ENCODE measurements around the gene SGCB.

SGCB gene

GRCh38 chr4:52001616-52002015 lies 36.5 kb downstream of the SGCB start:
- DNase-seq: no peak
- TF ChIP-seq EZH2 (optimal IDR thresholded peaks at IDR 0.05; ENCODE audit: low read depth, low read length) (no peak), EZH2phosphoT487 (IDR thresholded peaks at IDR 0.05; ENCODE audit: low read length) (no peak), CTCF (IDR thresholded peaks at IDR 0.05; ENCODE audit: low read length) (no peak)
- no peak overlapping the region for H2AFZ ChIP-seq (ENCODE audit: low read length)
- H3K4me1 ChIP-seq (ENCODE audit: low read length): no peaks in the 10 kb centered on the region
- no peaks in the 10 kb centered on the region for H3K79me2 ChIP-seq (ENCODE audit: low read length)
- H3K9me2 ChIP-seq (replicated peaks; ENCODE audit: insufficient read depth, low read length): no peaks in the 10 kb centered on the region
- H3K36me3 ChIP-seq (replicated peaks; ENCODE audit: insufficient read depth, low read length): no peaks in the 10 kb centered on the region
- H3F3A ChIP-seq (ENCODE audit: insufficient read depth, low read length): no peaks in the 10 kb centered on the region
- no peak overlapping the region for H3K4me3 ChIP-seq (ENCODE audit: low read length)
- H3K27me3 ChIP-seq (replicated peaks; ENCODE audit: insufficient read depth, low read length): no peaks in the 10 kb centered on the region
- H3K9me3 ChIP-seq (replicated peaks; ENCODE audit: insufficient read depth, low read length): no peaks in the 10 kb centered on the region
- H3K9ac ChIP-seq (ENCODE audit: low read length): no peak overlapping the region
- H4K20me1 ChIP-seq (ENCODE audit: insufficient read depth, low read length): no peaks in the 10 kb centered on the region
- no peak overlapping the region for H3K27ac ChIP-seq (ENCODE audit: low read length)
- H3K4me2 ChIP-seq (ENCODE audit: low read depth, low read length): no peak overlapping the region

- Histone ChIP-seq H3K4me2 (ENCODE audit: low read depth, low read length) (no peak overlapping the region), H3K36me3 (replicated peaks; ENCODE audit: insufficient read depth, low read length) (no peaks in the 10 kb centered on the region), H4K20me1 (ENCODE audit: insufficient read depth, low read length) (no peaks in the 10 kb centered on the region), H3F3A (ENCODE audit: insufficient read depth, low read length) (no peaks in the 10 kb centered on the region), H3K27me3 (replicated peaks; ENCODE audit: insufficient read depth, low read length) (no peaks in the 10 kb centered on the region), H3K9me2 (replicated peaks; ENCODE audit: insufficient read depth, low read length) (no peaks in the 10 kb centered on the region), H3K9me3 (replicated peaks; ENCODE audit: insufficient read depth, low read length) (no peaks in the 10 kb centered on the region), H2AFZ (ENCODE audit: low read length) (no peak overlapping the region), H3K27ac (ENCODE audit: low read length) (no peak overlapping the region), H3K4me3 (ENCODE audit: low read length) (no peak overlapping the region), H3K9ac (ENCODE audit: low read length) (no peak overlapping the region), H3K4me1 (ENCODE audit: low read length) (no peaks in the 10 kb centered on the region), H3K79me2 (ENCODE audit: low read length) (no peaks in the 10 kb centered on the region)
- DNase-seq: no peak
- TF ChIP-seq EZH2phosphoT487 (IDR thresholded peaks at IDR 0.05; ENCODE audit: low read length) (no peak), CTCF (IDR thresholded peaks at IDR 0.05; ENCODE audit: low read length) (no peak), EZH2 (optimal IDR thresholded peaks at IDR 0.05; ENCODE audit: low read depth, low read length) (no peak)
Measured at GRCh38 chr4:51999250-51999649, 38.8 kb downstream of the SGCB start.

- H3K4me1 ChIP-seq (ENCODE audit: low read length): no peaks in the 10 kb centered on the region
- H3F3A ChIP-seq (ENCODE audit: insufficient read depth, low read length): no peaks in the 10 kb centered on the region
- H3K4me2 ChIP-seq (ENCODE audit: low read depth, low read length): no peak overlapping the region
- no peak overlapping the region for H3K9ac ChIP-seq (ENCODE audit: low read length)
- no peak overlapping the region for H2AFZ ChIP-seq (ENCODE audit: low read length)
- H3K79me2 ChIP-seq (ENCODE audit: low read length): no peaks in the 10 kb centered on the region
- no peaks in the 10 kb centered on the region for H3K27me3 ChIP-seq (replicated peaks; ENCODE audit: insufficient read depth, low read length)
- H3K4me3 ChIP-seq (ENCODE audit: low read length): no peak overlapping the region
- no peak for TF ChIP-seq EZH2 (optimal IDR thresholded peaks at IDR 0.05; ENCODE audit: low read depth, low read length)
- no peak for TF ChIP-seq CTCF (IDR thresholded peaks at IDR 0.05; ENCODE audit: low read length)
- TF ChIP-seq EZH2phosphoT487 (IDR thresholded peaks at IDR 0.05; ENCODE audit: low read length): no peak
- H3K9me3 ChIP-seq (replicated peaks; ENCODE audit: insufficient read depth, low read length): no peaks in the 10 kb centered on the region
- no peaks in the 10 kb centered on the region for H3K36me3 ChIP-seq (replicated peaks; ENCODE audit: insufficient read depth, low read length)
- no peak overlapping the region for H3K27ac ChIP-seq (ENCODE audit: low read length)
- no peaks in the 10 kb centered on the region for H4K20me1 ChIP-seq (ENCODE audit: insufficient read depth, low read length)
- H3K9me2 ChIP-seq (replicated peaks; ENCODE audit: insufficient read depth, low read length): no peaks in the 10 kb centered on the region
- DNase-seq: no peak
Measured at GRCh38 chr4:51998837-51999236, 39.3 kb downstream of the SGCB start.
